Fibroblast of skin of left biceps (primary cell): ENCODE data around the gene RBM19.

Source experiments
- DNase-seq, 2 experiments: peaks; one replicate each; pipeline ENCODE4 v3.0.0-alpha.2; 2013; ENCODE audit warnings: low read depth in 2 of 2

RBM19 gene

DNA sequence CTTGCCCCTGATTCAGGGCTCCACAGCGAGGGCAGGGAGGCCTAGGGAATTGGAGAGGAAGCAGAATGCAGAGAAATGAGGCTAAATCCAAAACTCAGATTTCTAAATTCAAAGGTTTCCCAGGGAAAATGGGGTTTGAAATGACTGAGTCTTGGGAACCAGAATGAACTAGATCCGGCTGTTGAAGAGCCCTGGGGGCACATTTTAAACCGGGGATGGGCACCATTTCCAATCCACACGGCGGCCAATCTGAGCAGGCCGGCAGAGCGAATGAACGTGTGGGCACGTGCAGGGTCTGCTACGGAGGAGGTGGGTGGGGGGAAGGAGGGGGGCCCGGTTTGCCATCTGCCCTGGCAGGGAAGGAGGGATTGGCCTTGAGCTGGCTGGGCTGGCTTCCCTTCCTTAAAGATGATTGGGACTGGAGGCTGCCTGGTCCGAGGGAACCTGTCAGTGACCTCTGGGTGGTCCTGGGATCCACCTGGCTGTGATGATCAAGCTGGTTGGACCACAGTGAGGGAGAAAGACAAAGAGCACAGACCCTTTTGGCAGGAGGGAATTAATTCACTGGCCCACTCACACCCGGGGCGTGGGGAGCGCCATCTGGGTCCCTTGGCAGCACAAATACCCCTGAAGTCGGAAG, 161.0 kb downstream of the RBM19 start:
- no peak for DNase-seq

DNA sequence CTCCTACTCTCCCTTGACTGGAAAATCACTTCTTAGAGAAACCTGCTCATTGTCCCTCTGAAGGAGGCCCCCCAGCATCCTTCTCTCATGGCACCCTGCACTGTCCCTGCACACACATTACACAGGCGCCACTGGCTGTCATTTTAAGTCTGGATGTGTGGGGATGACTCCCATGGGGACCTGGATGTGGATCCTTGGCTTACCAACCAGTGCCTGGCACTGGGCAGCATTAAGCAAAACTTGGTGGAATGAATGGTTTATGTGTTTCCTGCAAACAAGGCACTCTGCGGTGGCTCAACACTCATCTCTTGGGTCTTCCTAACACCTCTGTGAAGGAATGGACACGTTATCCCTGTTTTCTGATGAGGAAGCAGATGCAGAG, 162.4 kb downstream of the RBM19 start:
- DNase-seq, result no peak

DNA sequence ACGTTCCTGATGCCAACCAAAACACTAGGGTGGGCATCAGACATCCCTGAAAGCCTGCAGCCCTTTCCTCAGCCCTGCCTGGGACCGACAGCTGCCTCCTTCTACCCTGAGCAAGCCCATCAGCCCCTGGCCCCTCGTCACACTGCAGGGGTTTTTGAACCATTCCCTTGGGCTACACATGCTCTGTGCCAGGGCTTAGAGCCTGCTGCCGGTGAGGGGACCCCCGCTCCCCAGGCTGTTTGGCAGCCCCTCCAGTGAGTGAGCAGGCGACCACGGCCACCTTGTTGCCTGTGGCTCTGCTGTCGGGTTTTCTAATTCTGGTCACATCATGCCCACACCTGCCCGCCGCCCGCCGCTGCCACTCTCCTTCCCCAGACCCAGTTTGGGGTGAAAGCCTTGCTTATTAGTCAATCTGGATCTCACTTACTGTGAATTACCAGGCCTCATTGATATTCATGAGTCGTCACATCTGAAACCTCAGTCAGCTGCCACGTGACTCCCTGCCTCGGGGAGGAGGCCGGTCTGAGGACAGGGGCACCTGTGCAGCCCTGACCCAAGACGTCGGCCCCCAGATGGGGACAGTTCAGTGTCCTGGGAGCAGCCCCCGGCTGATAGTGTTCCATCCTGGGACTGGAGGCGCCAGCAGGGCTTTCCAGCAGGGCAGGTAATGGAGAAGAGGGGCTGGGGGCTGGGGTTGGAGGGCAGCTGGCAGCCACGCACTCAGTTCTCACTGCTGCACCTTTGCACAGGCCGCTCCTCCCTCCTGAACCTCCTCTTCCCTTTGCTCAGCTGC, 163.0 kb downstream of the RBM19 start:
- DNase-seq, result no peak

DNA sequence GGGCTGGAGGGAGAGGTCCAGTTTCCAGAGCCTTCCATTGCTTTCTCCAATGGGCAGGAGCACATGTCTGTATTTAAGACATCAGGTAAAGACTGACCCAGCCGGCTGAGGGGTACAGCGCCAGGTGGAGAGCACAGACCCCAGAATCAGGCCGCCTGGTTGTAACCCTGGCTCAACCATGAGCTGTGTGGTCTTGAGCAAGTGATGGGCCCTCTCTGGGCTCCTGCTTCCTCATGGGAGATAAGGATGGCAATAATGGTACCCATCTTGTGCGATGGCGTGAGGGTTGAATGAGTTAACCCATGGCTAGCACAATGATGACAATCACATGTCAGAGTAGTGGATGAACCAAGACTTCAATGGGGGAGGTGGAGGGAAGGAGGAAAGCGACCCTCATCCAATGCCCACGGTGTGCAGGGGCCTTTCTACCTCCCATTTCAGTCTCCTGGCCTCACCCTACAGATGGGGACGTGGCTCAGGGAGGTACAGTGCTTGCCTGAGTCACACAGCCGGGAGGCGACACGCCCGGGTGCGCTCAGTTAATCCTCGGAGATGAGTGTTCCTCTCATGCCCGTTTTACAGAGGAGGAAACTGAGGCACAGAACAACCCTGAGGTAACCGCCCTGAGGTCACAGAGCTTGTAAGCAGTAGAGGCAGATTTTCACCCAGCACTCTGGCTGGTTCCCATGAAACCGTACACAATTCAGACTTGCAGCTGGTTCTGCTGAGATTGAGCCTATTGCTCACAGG, 163.9 kb downstream of the RBM19 start:
- DNase-seq, result no peak

DNA sequence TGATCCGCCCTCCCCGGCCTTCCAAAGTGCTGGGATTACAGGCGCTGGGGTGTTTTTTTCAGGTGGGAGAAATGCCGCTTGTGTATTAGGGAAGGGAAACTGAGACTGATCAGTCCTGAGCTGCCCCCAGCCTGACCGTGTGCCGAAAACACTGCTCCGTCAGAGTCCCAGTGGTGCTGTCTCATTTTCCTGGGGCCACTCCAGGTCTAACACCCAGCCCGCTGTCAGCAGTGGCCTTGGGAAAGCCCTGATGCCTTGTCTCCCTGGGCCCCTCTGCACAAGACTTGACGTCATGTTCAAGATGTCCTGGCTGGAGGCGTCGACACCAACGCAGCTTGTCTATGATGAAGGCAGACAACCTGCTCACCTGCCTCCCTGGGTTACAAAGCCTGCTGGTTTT, 165.9 kb downstream of the RBM19 start:
- DNase-seq, result no peak

DNA sequence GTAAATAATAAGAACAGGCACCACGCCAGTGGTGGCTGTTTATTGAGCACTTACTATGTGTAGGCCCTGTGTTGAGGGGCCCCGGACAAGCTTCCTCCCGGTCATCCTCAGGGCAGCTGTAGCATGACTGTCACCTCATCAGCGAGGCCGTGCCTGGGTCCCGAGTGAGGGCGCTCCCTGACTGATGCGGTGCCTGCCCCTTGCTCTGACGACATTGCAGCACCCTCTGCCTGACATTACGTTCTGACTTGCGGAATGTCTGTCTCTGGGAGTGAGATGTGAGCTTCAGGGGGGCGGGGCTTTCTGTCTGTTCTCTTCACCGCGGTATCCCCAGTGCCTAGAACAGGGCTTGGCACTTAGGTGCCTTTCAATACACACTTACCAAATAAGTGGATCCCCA, 167.6 kb downstream of the RBM19 start:
- no peak for DNase-seq

DNA sequence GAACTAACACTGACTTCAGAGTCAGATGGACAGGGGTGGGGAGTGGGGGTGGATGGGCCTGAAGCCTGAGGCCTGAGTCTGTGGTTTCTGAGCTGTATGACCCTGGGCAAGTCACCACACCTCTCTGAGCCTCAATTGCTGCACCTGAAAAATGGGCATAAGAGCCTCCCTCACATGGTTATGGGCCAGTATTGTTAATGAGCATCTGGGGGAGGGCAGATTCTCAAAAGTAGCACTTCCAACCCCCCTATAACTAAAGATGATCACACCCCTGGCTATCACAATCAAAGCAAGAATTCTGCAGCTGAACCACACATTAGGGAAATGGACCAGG, 168.6 kb downstream of the RBM19 start:
- no peak for DNase-seq

DNA sequence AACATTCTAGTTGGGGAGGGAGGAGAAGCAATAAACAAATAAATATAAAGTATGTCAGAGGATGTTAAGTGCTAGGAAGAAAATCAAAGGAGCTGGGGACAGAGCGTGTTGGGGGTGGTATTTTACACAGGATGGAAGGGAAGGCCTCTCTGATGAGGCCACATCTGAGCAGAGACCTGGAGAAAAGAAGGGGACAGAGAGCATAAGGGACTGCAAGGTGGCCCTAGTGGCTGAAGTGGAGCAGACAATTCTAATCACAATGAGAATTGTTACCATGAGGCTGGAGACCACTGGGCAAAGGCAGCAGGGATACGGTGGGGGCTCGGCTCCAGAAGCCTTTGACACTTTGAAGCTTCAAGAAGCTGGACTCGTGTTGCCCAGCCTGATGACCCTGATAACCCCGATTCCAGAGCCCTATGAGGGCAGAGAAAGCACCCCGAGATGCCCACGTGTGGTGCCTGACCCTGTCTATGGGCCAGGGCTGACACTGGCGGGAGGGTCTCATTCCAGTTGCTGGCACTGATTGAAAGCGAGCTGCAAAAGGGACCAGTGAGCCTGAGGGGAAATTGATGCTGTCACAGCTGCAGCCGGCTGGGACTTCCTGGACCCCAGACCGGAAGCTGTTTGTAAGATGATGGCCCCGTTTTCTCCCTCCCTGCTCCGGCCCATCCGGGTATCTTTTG, 169.1 kb downstream of the RBM19 start:
- no peak for DNase-seq

DNA sequence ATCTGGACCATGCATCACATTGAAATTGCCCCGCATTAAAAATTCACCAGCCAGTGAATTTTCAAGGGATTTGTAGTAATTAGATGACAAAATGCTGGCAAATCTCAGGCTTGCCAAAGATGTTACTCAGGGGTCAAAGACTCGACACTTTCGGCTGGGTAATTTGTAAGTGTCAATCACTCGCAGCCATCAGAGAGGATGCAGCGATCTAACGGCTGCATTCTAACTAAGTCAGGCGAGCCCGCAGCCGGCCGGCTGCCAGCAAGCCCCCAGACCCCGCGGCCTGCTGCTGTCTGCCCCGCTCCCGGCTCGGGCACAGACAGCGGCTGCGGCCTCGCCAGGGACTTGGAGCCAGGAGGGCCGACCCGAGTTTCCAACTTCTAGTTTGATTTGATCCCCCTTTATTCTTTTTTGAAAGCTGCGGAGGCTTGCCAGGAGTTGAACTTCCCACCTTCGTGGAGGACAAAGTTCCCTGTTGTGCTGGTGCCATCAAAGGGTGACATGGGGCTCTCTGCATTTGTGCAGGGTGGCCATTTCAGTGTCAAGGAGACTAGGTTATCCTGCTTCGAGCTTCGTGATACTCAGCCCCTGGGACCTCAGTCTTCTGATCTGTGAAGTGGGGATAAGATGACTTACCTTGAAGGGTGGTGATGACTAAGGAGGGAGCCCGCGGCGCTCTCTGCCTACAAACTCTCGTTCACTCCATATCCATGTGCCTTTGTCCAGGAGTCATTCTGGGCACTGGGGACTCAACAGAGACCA, 169.9 kb downstream of the RBM19 start:
- no peak for DNase-seq

DNA sequence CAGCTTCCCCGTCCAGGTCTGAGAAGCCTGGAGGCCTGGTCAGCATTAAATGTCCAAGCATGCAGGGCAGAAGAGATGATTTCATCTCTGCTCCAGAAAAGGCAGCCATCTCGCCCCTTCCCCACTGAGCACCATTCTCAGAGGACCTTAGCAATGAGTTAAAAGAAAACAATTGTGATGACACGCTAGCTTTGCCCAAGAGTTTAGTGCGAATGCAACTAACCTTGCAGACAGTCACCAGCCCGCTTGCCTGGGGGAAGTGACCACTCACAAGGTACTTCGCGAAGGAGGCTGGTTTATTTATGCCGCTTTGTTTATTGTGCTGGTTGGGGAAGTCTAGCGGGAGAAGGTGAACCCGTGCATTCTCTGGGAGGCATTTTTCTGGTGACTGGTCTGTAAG, 170.7 kb downstream of the RBM19 start:
- no peak for DNase-seq

DNA sequence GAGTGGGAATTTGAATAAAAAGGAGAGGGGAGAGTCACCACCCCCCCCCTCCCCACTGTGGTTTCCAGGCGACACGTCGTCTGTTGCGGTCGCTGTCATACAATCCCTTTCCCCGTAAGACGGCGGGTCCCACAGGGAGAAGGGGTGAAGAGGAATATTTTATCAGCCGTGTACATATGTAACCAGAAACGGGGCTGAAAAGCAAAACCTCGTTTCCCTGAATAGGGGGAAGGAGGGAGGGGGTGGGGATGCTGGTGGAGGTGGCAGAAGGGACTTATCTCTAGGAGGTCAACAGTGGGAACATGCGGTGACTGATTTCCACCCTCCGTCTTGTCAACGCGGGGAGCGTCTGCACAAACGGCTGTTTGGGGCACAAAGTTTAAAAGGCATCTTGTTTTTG, 171.4 kb downstream of the RBM19 start:
- DNase-seq, result no peak

DNA sequence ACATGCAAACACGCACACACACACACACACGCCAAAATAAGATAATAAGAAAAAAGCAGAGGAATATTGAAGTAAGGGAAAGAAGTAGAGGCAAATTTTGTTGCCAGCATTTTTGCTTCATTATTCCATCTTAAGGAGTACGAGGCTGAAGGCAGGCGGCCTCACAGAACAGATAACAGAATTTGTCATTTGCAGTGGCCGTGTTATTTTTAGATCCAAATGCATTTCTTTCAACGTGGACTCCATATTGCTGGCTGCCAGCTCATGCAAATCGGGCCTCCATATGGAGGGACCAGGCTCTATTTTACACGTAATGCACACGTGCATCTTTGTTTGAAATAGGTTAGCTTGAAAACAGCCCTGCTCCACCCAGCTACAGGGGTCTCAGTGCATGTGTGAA, 172.9 kb downstream of the RBM19 start:
- no peak for DNase-seq

DNA sequence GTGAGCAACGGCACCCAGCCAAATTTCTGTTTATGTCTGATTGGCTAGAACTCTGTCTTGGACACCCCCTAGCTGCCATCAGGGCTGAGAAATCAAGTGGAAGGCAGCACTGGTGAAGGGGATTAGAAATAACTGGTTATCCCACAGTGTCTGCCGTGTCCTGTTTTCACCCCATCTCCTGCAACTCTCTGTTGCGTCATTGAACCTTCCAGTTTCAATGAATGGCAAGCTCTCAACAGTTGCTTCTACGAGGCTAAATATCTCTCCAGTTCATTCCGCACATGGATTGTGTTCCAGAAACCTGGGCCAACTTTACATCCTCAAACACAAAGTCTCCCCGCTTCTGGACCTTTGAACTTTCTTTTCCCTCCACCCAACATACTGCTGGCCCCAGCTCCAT, 173.7 kb downstream of the RBM19 start:
- no peak for DNase-seq

DNA sequence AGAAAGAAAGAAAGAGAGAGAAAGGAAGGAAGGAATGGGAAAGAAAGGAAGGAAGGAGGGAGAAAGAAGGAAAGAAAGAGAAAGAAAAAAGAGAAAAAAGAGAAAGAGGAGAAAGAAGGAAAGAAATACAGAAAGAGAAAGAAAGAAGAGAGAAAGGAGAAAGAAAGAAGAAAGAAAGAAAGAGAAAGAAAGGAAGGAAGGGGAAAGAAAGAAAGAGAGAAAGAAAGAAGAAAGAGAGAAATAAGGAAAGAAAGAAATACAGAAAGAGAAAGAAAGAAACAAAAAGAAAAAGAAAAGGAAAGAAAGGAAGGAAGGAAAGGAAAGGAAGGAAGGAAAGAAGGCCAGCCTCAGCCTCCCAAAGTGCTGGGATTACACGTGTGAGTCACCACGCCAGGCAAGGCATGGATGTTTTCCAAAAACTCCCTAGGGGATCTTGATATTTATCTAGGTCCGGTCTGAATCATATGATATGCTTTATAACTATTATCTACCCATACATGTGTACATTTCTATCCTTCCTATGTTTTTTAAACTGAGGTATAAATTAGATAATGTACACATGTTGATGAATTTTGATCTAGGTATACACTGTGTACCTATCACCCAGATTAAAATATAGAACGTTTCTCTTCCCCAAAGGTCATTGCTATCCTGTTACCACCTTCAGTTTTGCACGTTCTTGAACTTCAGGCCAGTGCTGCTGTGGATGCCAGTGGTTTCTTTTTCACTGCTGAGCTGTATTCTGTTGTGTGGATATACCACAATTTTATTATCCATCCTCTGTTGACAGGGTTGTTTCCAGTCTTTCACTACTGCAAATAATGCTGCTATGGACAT, 177.9 kb downstream of the RBM19 start:
- peak; percentile 45 to 52 for DNase-seq

DNA sequence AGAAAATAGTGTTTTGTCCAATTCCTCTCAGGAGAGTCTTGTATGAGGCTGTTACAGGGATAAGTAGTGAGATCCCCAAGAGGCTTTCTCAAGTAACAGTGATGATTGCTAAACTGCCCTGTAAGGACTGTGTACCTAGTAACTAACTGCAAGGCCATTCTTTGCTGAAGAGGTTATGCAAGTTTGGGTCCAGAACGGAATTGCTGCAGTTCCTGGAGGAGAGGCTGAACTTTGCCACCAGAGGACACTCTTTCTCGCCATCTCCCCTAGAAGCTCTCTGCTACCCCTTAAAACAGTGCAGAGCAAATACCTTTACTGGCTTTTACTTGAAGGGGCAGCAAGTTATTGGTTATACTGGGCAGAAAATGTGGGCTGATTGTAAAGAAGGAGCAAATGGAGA, 180.0 kb downstream of the RBM19 start:
- no peak for DNase-seq

DNA sequence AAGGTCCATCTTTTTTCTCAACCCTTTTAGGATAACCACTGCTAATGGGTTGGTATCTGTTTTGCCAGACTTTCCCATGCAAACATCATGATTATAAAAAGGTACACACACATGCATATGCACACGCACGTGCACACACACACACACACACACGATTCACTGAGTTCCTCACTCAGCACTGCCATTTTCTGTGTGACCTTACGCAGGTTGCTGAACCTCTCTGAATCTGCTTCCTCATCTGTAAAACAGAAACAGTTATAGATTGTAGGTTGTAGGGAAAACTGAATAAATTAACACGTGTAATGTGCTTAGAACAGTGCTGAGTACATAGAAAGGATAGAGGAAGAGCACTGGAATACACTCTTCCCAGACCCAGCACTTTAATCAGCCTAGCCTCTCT, 182.3 kb downstream of the RBM19 start:
- DNase-seq, result no peak

DNA sequence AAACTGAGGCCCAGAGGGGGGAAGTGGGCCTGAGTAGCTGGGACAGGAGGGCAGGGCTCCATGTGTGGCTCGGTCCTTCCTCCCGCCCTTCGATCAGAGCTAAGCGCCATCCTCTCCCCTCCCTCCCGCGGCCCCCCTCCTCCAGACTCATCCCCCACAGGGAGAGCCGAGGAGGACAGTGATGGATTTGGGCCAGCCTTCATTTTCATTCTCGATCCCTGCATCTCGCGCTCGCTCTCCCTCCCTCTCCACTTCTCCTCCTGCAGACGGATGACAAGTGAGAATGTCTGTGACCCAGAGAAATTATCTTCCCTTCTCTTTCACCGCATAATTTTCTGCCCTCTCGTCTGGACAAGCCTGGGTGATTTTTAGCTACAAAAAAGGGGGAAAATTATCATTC, 183.3 kb downstream of the RBM19 start:
- DNase-seq, result no peak

DNA sequence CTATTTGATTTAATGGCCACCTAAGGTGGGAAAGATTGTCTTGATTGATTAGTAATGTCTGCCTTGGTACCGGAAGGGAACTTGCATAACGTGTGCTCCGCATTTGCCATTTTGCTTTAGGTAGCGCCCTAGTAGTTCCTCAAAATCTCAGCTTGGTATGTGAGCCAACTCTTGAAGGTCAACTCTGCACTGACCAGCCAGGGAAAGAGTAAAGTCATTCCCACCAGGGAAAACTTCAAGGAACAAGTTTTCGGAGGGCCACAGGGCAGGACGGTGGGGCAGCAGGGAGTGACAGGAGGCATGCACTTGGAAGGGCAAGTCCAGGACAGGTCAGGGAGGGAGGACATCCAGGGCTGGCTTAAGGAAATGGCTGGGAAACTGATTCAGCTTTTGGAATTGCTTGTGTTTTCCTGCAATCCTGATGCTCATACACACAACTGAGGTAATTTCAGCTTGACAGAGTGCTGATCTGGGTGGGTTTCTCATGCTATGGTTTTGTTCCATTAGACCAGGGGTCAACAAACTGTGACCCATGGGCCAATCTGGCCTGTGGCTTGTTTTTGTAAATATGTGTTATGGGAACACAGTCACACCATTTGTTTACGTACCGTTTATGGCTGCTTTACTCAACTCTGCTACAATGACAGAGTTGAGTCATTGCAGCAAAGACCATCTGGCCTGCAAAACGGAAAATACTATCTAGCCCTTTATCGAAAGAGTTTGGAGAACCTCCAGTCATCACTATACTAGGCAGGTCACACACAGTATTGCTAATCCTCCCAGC, 184.5 kb downstream of the RBM19 start:
- DNase-seq, result no peak

DNA sequence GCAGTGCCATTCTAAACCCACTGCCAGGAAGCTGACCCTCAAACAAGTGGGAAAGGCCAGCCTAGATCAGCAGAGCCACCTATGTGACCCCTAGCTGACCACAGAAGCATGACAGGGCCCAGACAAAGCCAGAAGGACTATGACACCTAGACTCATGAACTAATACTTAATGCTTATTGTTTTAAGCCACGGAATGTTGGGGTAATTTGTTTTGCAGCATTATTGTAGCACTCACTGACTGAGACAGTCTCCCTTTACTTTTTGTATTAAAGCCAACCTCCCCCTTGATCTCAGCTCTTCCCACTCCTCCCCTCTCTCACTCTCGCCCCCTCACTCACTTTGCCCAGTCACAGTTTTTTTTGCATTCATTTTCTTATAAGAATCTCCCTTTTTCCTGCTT, 186.4 kb downstream of the RBM19 start:
- no peak for DNase-seq
